Esophagus muscularis mucosa (tissue), 4 donors: ENCODE data around the gene TOMM20.

Experiments used
- EP300 ChIP-seq: sonication (generic); formaldehyde crosslinking; IDR thresholded peaks from one replicate; pipeline ENCODE4 v1.6.1; 2017; ENCODE audit warnings: antibody characterized with exemption
- POLR2A ChIP-seq: fragments of 450-650 bp; IDR thresholded peaks from one replicate; pipeline ENCODE4 v1.6.1; 2017; ENCODE audit warnings: antibody characterized with exemption, moderate library complexity, mild to moderate bottlenecking, low read depth
- POLR2AphosphoS5 ChIP-seq, 2 donors: sonication (generic); formaldehyde crosslinking; IDR thresholded peaks; one replicate each; pipeline ENCODE4 v1.6.1; 2017; ENCODE audit warnings: antibody characterized with exemption in 2 of 2
- TF ChIP-seq, protein P1 (sequence below), 3 experiments: fragments of 200-600 bp in 2 of 3; fragments of 450-650 bp in 1 of 3; sonication (generic) in 2 of 3; IDR thresholded peaks; one replicate each; pipeline ENCODE4 v1.5.1; 2017 to 2019; ENCODE audit warnings: antibody characterized with exemption in 3 of 3, mild to moderate bottlenecking in 2 of 3, moderate library complexity in 1 of 3

DNA sequence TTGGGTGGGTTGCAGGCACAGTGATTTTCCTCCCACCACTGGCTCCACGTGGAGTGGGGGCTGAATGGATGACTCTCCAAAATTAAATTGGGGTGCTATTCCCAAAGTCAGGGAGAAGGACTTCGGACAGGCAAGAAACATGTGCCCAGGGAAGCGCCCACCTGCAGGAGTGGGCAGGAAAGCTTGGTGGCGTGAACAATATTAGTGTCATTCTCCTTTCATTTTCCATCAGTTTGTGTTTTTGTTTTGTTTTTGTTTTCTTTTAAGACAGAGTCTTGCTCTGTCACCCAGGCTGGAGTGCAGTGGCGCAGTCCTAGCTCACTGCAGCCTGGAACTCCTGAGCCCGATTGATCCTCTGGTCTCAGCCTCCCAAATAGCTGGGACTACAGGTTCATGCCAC, 30.1 kb downstream of the TOMM20 start:
- no peak for TF ChIP-seq POLR2A
- TF ChIP-seq, protein P1, sequence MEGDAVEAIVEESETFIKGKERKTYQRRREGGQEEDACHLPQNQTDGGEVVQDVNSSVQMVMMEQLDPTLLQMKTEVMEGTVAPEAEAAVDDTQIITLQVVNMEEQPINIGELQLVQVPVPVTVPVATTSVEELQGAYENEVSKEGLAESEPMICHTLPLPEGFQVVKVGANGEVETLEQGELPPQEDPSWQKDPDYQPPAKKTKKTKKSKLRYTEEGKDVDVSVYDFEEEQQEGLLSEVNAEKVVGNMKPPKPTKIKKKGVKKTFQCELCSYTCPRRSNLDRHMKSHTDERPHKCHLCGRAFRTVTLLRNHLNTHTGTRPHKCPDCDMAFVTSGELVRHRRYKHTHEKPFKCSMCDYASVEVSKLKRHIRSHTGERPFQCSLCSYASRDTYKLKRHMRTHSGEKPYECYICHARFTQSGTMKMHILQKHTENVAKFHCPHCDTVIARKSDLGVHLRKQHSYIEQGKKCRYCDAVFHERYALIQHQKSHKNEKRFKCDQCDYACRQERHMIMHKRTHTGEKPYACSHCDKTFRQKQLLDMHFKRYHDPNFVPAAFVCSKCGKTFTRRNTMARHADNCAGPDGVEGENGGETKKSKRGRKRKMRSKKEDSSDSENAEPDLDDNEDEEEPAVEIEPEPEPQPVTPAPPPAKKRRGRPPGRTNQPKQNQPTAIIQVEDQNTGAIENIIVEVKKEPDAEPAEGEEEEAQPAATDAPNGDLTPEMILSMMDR (IDR thresholded peaks at IDR 0.05), result no peak
- no peak for TF ChIP-seq POLR2AphosphoS5 (IDR thresholded peaks at IDR 0.05)
- no peak for TF ChIP-seq EP300
